Large intestine (tissue), 12 donors: ENCODE measurements around the gene HNRNPH2. TPM values are rescaled to one million over a fixed set of nuclear protein-coding genes. Genes with fewer than 3 reads are reported as not detected.

Source experiments
- DNase-seq, 2 donors: peaks; one replicate each; pipeline versions ENCODE4 v3.0.0 to v3.0.0-alpha.2; 2013
- H3K27ac ChIP-seq: one replicate; pipeline ENCODE4 v1.5.1; 2013; ENCODE audit warnings: low read length
- H3K27me3 ChIP-seq: 2 replicates; pipeline ENCODE4 v1.6.1; 2013; ENCODE audit warnings: low read length; ENCODE audit not compliant: control insufficient read depth, insufficient read depth
- H3K36me3 ChIP-seq: 2 replicates; pipeline ENCODE4 v1.6.1; 2013; ENCODE audit warnings: low read length; ENCODE audit not compliant: control insufficient read depth, insufficient read depth
- H3K4me1 ChIP-seq: one replicate; pipeline ENCODE4 v1.6.1; 2013; ENCODE audit warnings: low read length; ENCODE audit not compliant: control insufficient read depth, insufficient read depth
- H3K4me3 ChIP-seq: one replicate; pipeline ENCODE4 v1.5.1; 2013; ENCODE audit warnings: low read length
- H3K9me3 ChIP-seq: one replicate; pipeline ENCODE4 v1.6.1; 2013; ENCODE audit warnings: mild to moderate bottlenecking, low read depth, low read length, moderate library complexity; ENCODE audit not compliant: control insufficient read depth
- WGBS: methylation state at CpG from one replicate; pipeline ENCODE4 v1.1.5; 2013; ENCODE audit warnings: low lambda C conversion rate; ENCODE audit not compliant: insufficient coverage; 5-methylcytosine and 5-hydroxymethylcytosine counted together
- long read RNA-seq, 11 donors: transcript quantifications; one replicate each; lab custom pipeline, GENCODE V29; 2026
- polyA plus RNA-seq: library from polyadenylated mRNA; unstranded; fragments of 120-200 nt; gene quantifications from one replicate; pipeline ENCODE4 v1.2.1, GENCODE V29; 2013

HNRNPH2 gene, protein sequence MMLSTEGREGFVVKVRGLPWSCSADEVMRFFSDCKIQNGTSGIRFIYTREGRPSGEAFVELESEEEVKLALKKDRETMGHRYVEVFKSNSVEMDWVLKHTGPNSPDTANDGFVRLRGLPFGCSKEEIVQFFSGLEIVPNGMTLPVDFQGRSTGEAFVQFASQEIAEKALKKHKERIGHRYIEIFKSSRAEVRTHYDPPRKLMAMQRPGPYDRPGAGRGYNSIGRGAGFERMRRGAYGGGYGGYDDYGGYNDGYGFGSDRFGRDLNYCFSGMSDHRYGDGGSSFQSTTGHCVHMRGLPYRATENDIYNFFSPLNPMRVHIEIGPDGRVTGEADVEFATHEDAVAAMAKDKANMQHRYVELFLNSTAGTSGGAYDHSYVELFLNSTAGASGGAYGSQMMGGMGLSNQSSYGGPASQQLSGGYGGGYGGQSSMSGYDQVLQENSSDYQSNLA
- 115 TPM for polyA plus RNA-seq
- long read RNA-seq, donor 1, transcript HNRNPH2-201 (2 exons, 2,223 nt): major isoform, 19 of 19 reads
- long read RNA-seq, donor 1, partial matches to known transcripts: 0 of 19 reads
- long read RNA-seq, donor 1, other reads (novel, unspliced or antisense): 0 of 19 reads
- long read RNA-seq, donor 2, transcript HNRNPH2-201 (2 exons, 2,223 nt): major isoform, 50 of 200 reads
- long read RNA-seq, donor 2, partial matches to known transcripts: 150 of 200 reads
- long read RNA-seq, donor 2, other reads (novel, unspliced or antisense): 0 of 200 reads
- long read RNA-seq, donor 3, transcript HNRNPH2-201 (2 exons, 2,223 nt): major isoform, 53 of 251 reads
- long read RNA-seq, donor 3, partial matches to known transcripts: 198 of 251 reads
- long read RNA-seq, donor 3, other reads (novel, unspliced or antisense): 0 of 251 reads
- long read RNA-seq, donor 4, partial matches to known transcripts: 0 of 3 reads
- long read RNA-seq, donor 4, other reads (novel, unspliced or antisense): 0 of 3 reads
- long read RNA-seq, donor 5, transcript HNRNPH2-201 (2 exons, 2,223 nt): major isoform, 26 of 26 reads
- long read RNA-seq, donor 5, partial matches to known transcripts: 0 of 26 reads
- long read RNA-seq, donor 5, other reads (novel, unspliced or antisense): 0 of 26 reads
- long read RNA-seq, donor 6, transcript HNRNPH2-201 (2 exons, 2,223 nt): major isoform, 44 of 44 reads
- long read RNA-seq, donor 6, partial matches to known transcripts: 0 of 44 reads
- long read RNA-seq, donor 6, other reads (novel, unspliced or antisense): 0 of 44 reads
- long read RNA-seq, donor 7, transcript HNRNPH2-201 (2 exons, 2,223 nt): major isoform, 12 of 12 reads
- long read RNA-seq, donor 7, partial matches to known transcripts: 0 of 12 reads
- long read RNA-seq, donor 7, other reads (novel, unspliced or antisense): 0 of 12 reads
- long read RNA-seq, donor 8, transcript HNRNPH2-201 (2 exons, 2,223 nt): major isoform, 55 of 156 reads
- long read RNA-seq, donor 8, partial matches to known transcripts: 101 of 156 reads
- long read RNA-seq, donor 8, other reads (novel, unspliced or antisense): 0 of 156 reads
- long read RNA-seq, donor 9, transcript HNRNPH2-201 (2 exons, 2,223 nt): major isoform, 35 of 35 reads
- long read RNA-seq, donor 9, partial matches to known transcripts: 0 of 35 reads
- long read RNA-seq, donor 9, other reads (novel, unspliced or antisense): 0 of 35 reads
- long read RNA-seq, donor 10, transcript HNRNPH2-201 (2 exons, 2,223 nt): major isoform, 50 of 50 reads
- long read RNA-seq, donor 10, partial matches to known transcripts: 0 of 50 reads
- long read RNA-seq, donor 10, other reads (novel, unspliced or antisense): 0 of 50 reads
- long read RNA-seq, donor 11, transcript HNRNPH2-201 (2 exons, 2,223 nt): major isoform, 24 of 24 reads
- long read RNA-seq, donor 11, partial matches to known transcripts: 0 of 24 reads
- long read RNA-seq, donor 11, other reads (novel, unspliced or antisense): 0 of 24 reads

DNA sequence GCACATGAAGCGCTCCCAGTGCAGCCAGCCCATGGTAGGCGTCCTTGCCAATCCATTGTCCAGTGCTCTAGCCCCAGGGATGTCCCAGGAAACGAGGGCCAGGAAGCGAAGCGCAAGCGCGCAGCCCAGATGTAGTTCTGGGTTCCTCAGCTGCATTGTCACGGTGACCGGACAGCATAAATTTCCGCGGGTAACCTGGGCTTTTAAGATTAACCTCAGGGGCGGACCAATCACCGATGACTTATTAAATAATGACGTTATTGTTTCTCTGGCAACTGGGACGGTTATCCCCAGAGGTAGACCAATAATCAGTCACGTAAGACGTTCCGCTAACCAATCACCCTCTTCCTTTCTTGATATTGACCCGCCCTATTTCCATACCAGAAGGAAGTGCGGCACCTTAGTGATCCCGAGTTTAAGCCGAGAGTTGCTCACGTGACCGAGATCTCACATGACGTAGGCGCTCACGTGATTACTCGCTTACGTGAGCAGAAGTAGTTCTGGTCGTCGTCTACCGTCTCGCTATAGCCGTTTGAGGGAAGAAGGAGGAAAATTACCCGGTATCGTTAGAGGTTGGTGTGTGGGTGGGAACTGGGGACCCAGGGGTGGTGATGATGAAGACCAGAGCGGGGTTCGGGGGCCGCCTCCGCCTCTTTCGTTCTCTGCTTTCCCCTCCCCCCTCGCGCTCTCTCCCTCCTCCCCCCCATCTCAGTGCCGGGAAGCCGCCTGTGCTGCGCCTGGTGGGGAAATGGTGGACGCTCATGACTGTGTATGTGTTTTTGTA lies at the start of gene HNRNPH2, which contains the start of gene GLA:
Gene HNRNPH2, plus strand, starts transcription at position 475 of the 784 bp plus-strand sequence. CDS start 3,767 bp downstream, outside the sequence.
Gene GLA, minus strand, starts transcription at position 178 of the 784 bp plus-strand sequence. Its CDS starts 22 bp downstream, at position 156.
- Histone ChIP-seq H3K36me3 (peaks cover 15% of the 10 kb centered on the region), H3K27ac (peak within 1 kb of the TSS; percentile 99), H3K4me3 (peak within 1 kb of the TSS; percentile 96), H3K4me1 (peaks cover 5% of the 10 kb centered on the region), H3K27me3 (no peaks in the 10 kb centered on the region), H3K9me3 (no peaks in the 10 kb centered on the region)
- no CpG with 5 or more reads among the region's 47 CpGs for WGBS
- peak; percentile 97 to 98 for DNase-seq

GRCh38 chrX:101359966-101360365 lies 48.1 kb upstream of the HNRNPH2 start:
- no CpG with 5 or more reads among the region's 1 CpG for WGBS
- H3K9me3 ChIP-seq: no peaks in the 10 kb centered on the region
- no peaks in the 10 kb centered on the region for H3K36me3 ChIP-seq

DNA sequence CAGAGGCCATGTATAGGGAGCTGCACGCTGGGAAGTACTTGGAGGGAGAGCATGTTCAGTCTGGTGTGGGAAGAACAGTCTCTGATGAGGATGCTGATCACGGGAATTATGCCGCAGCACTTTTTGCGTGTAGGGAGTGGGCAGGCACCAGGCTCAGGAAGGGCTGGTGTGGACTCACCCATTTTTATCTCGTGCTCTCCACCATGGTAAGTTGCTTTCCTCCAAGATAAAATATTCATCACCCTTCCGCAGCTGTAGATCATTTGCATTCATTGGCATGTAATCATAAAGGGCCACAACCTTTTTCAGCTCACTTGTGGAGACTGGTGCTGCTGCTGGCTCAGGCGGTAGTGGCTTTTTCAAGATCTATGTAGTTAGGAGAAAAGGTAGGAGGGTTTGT lies 47.6 kb upstream of the HNRNPH2 start:
- no peaks in the 10 kb centered on the region for H3K36me3 ChIP-seq
- no peak for DNase-seq
- WGBS: no CpG with 5 or more reads among the region's 7 CpGs
- no peak overlapping the region for H3K4me3 ChIP-seq
- no peak overlapping the region for H3K27ac ChIP-seq
- H3K27me3 ChIP-seq: no peaks in the 10 kb centered on the region
- H3K9me3 ChIP-seq: no peaks in the 10 kb centered on the region
- no peaks in the 10 kb centered on the region for H3K4me1 ChIP-seq

More at GRCh38 chrX:101359966-101360365, 48.1 kb upstream of the HNRNPH2 start:
- Histone ChIP-seq H3K4me1 (no peaks in the 10 kb centered on the region), H3K27me3 (no peaks in the 10 kb centered on the region), H3K27ac (no peak overlapping the region), H3K4me3 (no peak overlapping the region)
- DNase-seq: no peak

GRCh38 chrX:101362116-101362515 lies 45.9 kb upstream of the HNRNPH2 start:
- no CpG with 5 or more reads among the region's 3 CpGs for WGBS
- Histone ChIP-seq H3K9me3 (no peaks in the 10 kb centered on the region), H3K4me1 (no peaks in the 10 kb centered on the region), H3K27ac (no peak overlapping the region), H3K27me3 (no peaks in the 10 kb centered on the region), H3K4me3 (no peak overlapping the region), H3K36me3 (no peaks in the 10 kb centered on the region)
- no peak for DNase-seq

DNA sequence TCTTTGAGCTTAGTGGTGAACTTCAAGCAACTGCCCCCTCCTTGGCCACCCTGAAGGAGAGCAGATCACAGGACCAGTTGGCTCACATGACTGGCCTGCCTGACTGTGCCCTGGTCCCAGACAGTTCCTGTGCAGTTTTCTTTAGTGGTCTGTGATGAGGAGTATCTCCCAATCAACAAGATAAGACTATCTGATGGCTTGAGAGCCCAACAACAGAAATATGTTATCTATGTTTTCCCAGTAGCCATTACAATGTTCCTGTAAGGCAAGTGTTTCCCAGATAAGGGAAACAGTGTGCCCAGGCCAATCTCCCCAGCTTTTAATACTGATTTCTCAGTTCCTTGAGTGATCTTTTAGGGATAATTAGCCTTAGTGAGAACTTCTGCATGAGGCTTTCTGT lies 45.3 kb upstream of the HNRNPH2 start:
- Histone ChIP-seq H3K4me1 (no peaks in the 10 kb centered on the region), H3K27me3 (no peaks in the 10 kb centered on the region), H3K4me3 (no peak overlapping the region), H3K9me3 (no peaks in the 10 kb centered on the region), H3K27ac (no peak overlapping the region), H3K36me3 (no peaks in the 10 kb centered on the region)
- no peak for DNase-seq

GRCh38 chrX:101365301-101365795 lies 42.7 kb upstream of the HNRNPH2 start:
- Histone ChIP-seq H3K27me3 (no peaks in the 10 kb centered on the region), H3K27ac (no peak overlapping the region), H3K9me3 (no peaks in the 10 kb centered on the region), H3K36me3 (no peaks in the 10 kb centered on the region), H3K4me3 (no peak overlapping the region), H3K4me1 (no peaks in the 10 kb centered on the region)
- no CpG with 5 or more reads among the region's 1 CpG for WGBS
- DNase-seq: no peak

- no peaks in the 10 kb centered on the region for H3K4me1 ChIP-seq
- DNase-seq: no peak
These were observed 39.2 kb upstream of the HNRNPH2 start for GRCh38 chrX:101368800-101369199.

DNA sequence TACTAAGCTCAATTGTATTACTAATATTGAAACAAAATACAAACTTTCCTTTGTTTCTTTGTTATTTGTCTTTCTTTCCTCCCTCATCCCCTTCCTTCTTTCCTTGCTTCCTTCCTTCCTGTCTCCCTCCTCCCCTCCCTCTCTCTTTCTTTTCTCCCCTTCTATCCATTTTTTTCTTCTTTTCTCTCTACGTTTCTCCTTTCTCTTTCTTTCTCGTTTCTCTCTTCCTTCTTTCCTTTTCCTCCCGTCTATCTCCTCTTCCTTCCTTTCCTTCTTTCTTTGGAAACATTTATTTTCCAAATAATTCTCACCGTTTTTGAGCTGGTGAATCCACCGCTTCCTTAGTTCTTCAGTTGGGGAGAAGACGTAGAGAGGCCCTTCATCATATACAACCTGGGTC lies 38.3 kb upstream of the HNRNPH2 start:
- WGBS: 92% methylated on average over 3 of the region's 6 CpGs
- H3K27me3 ChIP-seq: no peaks in the 10 kb centered on the region
- DNase-seq: no peak

More at GRCh38 chrX:101368800-101369199, 39.2 kb upstream of the HNRNPH2 start:
- no peak overlapping the region for H3K27ac ChIP-seq
- no peak overlapping the region for H3K4me3 ChIP-seq
- H3K36me3 ChIP-seq: no peaks in the 10 kb centered on the region
- no peaks in the 10 kb centered on the region for H3K9me3 ChIP-seq
- no peaks in the 10 kb centered on the region for H3K27me3 ChIP-seq

More for the DNA sequence above, 38.3 kb upstream of the HNRNPH2 start:
- Histone ChIP-seq H3K36me3 (no peaks in the 10 kb centered on the region), H3K27ac (no peak overlapping the region), H3K9me3 (no peaks in the 10 kb centered on the region), H3K4me3 (no peak overlapping the region), H3K4me1 (no peaks in the 10 kb centered on the region)
